ENCODE data around the gene CGNL1.

The CGNL1 gene

DNA sequence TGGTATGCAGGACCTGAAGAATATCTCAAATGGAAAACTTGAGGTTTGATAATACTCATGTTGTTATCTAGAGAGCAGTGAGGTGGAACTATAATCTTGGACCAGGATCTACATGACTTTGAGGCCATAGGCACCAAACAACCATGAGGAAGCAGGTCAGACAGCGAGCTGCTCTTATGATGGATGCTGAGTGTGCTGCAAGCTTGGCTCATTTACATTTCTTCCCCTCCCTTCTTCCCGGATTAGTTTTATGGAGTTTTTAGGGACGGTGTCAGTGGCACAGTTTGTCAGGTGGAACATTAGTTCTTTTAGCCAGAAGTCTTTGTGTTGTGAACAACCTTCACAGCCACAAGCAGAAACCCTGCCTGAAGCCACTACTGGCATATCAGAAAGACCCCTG is 207.4 kb downstream of the CGNL1 start:
- Histone ChIP-seq H3K4me3 (ENCODE audit: low read length) (no peak overlapping the region), H3K9me2 (replicated peaks; ENCODE audit: insufficient read depth, low read length) (no peaks in the 10 kb centered on the region), H3K36me3 (replicated peaks; ENCODE audit: insufficient read depth, low read length) (no peaks in the 10 kb centered on the region), H2AFZ (ENCODE audit: low read length) (no peak overlapping the region), H3K4me2 (ENCODE audit: low read depth, low read length) (no peak overlapping the region), H3F3A (ENCODE audit: insufficient read depth, low read length) (no peaks in the 10 kb centered on the region), H3K27ac (ENCODE audit: low read length) (no peak overlapping the region), H3K4me1 (ENCODE audit: low read length) (no peaks in the 10 kb centered on the region), H3K9ac (ENCODE audit: low read length) (no peak overlapping the region), H4K20me1 (ENCODE audit: insufficient read depth, low read length) (no peaks in the 10 kb centered on the region), H3K27me3 (replicated peaks; ENCODE audit: insufficient read depth, low read length) (no peaks in the 10 kb centered on the region), H3K9me3 (replicated peaks; ENCODE audit: insufficient read depth, low read length) (no peaks in the 10 kb centered on the region), H3K79me2 (ENCODE audit: low read length) (no peaks in the 10 kb centered on the region)
- no peak for TF ChIP-seq EZH2 (optimal IDR thresholded peaks at IDR 0.05; ENCODE audit: low read depth, low read length)
- TF ChIP-seq, protein P1, sequence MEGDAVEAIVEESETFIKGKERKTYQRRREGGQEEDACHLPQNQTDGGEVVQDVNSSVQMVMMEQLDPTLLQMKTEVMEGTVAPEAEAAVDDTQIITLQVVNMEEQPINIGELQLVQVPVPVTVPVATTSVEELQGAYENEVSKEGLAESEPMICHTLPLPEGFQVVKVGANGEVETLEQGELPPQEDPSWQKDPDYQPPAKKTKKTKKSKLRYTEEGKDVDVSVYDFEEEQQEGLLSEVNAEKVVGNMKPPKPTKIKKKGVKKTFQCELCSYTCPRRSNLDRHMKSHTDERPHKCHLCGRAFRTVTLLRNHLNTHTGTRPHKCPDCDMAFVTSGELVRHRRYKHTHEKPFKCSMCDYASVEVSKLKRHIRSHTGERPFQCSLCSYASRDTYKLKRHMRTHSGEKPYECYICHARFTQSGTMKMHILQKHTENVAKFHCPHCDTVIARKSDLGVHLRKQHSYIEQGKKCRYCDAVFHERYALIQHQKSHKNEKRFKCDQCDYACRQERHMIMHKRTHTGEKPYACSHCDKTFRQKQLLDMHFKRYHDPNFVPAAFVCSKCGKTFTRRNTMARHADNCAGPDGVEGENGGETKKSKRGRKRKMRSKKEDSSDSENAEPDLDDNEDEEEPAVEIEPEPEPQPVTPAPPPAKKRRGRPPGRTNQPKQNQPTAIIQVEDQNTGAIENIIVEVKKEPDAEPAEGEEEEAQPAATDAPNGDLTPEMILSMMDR (IDR thresholded peaks at IDR 0.05; ENCODE audit: low read length): no peak
- TF ChIP-seq EZH2phosphoT487 (IDR thresholded peaks at IDR 0.05; ENCODE audit: low read length): no peak
- no peak for DNase-seq

DNA sequence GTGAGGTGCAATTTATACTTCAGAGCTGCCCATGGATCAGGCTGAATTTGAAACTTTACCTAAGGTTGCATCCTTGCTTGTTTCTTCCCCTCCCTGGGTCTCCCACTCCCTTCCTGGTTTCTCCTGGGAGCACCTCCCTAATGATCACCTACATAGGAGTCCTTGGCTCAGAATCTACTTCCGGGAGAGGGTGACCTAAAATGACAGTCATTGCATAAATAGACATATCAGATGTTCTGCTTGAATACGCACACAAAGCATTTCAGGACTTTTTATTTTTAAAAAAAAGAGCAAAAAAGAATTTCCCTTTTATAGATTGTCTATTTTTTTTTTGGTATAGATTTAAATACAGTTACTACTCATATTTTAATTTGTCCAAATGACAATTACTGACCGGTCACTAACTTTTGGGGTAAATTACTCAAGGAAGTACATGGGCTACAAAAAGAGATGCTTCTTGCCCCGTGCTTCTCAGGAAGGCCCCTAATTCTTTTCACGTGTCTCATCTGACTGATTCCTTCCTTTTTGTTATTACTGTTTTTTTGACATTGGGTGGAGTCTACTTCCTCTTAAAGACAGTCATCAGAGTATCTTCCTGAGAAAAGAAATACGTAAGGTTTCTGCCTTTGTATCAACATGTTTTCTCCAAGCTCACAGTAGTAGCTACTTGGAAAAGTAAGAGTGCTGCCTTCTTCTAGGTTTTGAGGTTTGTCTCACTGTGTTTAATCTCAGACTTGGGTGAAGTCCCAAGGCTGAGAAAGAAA is 210.5 kb downstream of the CGNL1 start:
- no peaks in the 10 kb centered on the region for H3K9me2 ChIP-seq (replicated peaks; ENCODE audit: insufficient read depth, low read length)
- H3K4me2 ChIP-seq (ENCODE audit: low read depth, low read length): no peak overlapping the region
- H3K4me3 ChIP-seq (ENCODE audit: low read length): no peak overlapping the region
- no peaks in the 10 kb centered on the region for H3K36me3 ChIP-seq (replicated peaks; ENCODE audit: insufficient read depth, low read length)
- no peaks in the 10 kb centered on the region for H3K9me3 ChIP-seq (replicated peaks; ENCODE audit: insufficient read depth, low read length)
- H3K9ac ChIP-seq (ENCODE audit: low read length): no peak overlapping the region
- H3K79me2 ChIP-seq (ENCODE audit: low read length): no peaks in the 10 kb centered on the region
- no peak overlapping the region for H2AFZ ChIP-seq (ENCODE audit: low read length)
- no peaks in the 10 kb centered on the region for H3F3A ChIP-seq (ENCODE audit: insufficient read depth, low read length)
- no peaks in the 10 kb centered on the region for H4K20me1 ChIP-seq (ENCODE audit: insufficient read depth, low read length)
- no peaks in the 10 kb centered on the region for H3K4me1 ChIP-seq (ENCODE audit: low read length)
- TF ChIP-seq, protein P1 (IDR thresholded peaks at IDR 0.05; ENCODE audit: low read length): no peak
- no peak for TF ChIP-seq EZH2 (optimal IDR thresholded peaks at IDR 0.05; ENCODE audit: low read depth, low read length)
- no peak for TF ChIP-seq EZH2phosphoT487 (IDR thresholded peaks at IDR 0.05; ENCODE audit: low read length)
- H3K27me3 ChIP-seq (replicated peaks; ENCODE audit: insufficient read depth, low read length): no peaks in the 10 kb centered on the region
- DNase-seq: no peak
- no peak overlapping the region for H3K27ac ChIP-seq (ENCODE audit: low read length)

DNA sequence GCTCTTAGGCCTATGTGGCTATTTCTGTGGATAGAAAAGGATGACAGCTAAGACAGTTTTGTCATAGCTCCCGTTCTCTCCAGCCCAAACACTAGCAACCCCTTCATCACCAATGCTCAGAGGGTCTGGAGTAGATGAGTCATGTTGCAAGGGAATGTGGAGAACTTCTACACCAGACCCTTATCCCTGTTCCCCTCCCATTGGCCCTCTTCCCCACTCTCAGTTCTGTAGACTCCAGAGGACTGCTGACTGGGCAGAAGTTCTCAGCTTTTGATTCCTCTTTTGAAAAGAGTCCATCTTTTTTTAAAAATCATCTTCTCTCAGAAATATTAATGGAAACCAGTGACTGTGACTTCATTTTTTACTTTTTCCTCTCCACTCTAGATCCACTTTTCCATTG is 213.0 kb downstream of the CGNL1 start:
- no peak overlapping the region for H3K9ac ChIP-seq (ENCODE audit: low read length)

DNA sequence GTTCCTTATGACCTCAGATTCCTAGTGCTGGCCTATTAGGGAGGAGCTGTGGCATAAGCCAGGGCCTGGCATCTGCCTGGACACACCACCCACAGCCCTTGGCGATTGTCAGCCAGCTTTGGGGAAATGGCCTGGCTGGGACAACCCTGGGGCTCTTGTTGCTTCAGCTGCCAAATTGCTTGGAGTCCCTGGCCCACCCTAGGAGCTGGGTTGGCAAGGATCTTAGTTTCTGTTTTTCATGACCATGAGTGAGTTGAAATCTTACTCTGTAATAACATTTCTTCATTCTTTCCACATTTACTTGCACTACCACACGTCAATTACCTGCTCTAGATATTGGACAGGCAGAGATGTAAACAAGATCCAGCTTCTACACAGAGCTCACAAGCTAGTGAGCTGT is 213.4 kb downstream of the CGNL1 start:
- H3K9ac ChIP-seq (ENCODE audit: low read length): no peak overlapping the region
- H3K36me3 ChIP-seq (replicated peaks; ENCODE audit: insufficient read depth, low read length): no peaks in the 10 kb centered on the region
- DNase-seq: no peak
- no peak overlapping the region for H3K27ac ChIP-seq (ENCODE audit: low read length)
- TF ChIP-seq, protein P1 (IDR thresholded peaks at IDR 0.05; ENCODE audit: low read length): no peak
- TF ChIP-seq EZH2phosphoT487 (IDR thresholded peaks at IDR 0.05; ENCODE audit: low read length) (no peak), EZH2 (optimal IDR thresholded peaks at IDR 0.05; ENCODE audit: low read depth, low read length) (no peak)
- no peaks in the 10 kb centered on the region for H3K79me2 ChIP-seq (ENCODE audit: low read length)
- no peaks in the 10 kb centered on the region for H4K20me1 ChIP-seq (ENCODE audit: insufficient read depth, low read length)
- H3K27me3 ChIP-seq (replicated peaks; ENCODE audit: insufficient read depth, low read length): no peaks in the 10 kb centered on the region
- no peaks in the 10 kb centered on the region for H3K9me2 ChIP-seq (replicated peaks; ENCODE audit: insufficient read depth, low read length)
- H3F3A ChIP-seq (ENCODE audit: insufficient read depth, low read length): no peaks in the 10 kb centered on the region
- no peak overlapping the region for H3K4me2 ChIP-seq (ENCODE audit: low read depth, low read length)
- no peaks in the 10 kb centered on the region for H3K4me1 ChIP-seq (ENCODE audit: low read length)
- no peak overlapping the region for H2AFZ ChIP-seq (ENCODE audit: low read length)
- no peak overlapping the region for H3K4me3 ChIP-seq (ENCODE audit: low read length)
- H3K9me3 ChIP-seq (replicated peaks; ENCODE audit: insufficient read depth, low read length): no peaks in the 10 kb centered on the region

More for the DNA sequence above, 213.0 kb downstream of the CGNL1 start:
- Histone ChIP-seq H3K36me3 (replicated peaks; ENCODE audit: insufficient read depth, low read length) (no peaks in the 10 kb centered on the region), H3K9me3 (replicated peaks; ENCODE audit: insufficient read depth, low read length) (no peaks in the 10 kb centered on the region), H3K79me2 (ENCODE audit: low read length) (no peaks in the 10 kb centered on the region), H2AFZ (ENCODE audit: low read length) (no peak overlapping the region), H3K4me1 (ENCODE audit: low read length) (no peaks in the 10 kb centered on the region), H3K4me3 (ENCODE audit: low read length) (no peak overlapping the region), H3K9me2 (replicated peaks; ENCODE audit: insufficient read depth, low read length) (no peaks in the 10 kb centered on the region), H3K4me2 (ENCODE audit: low read depth, low read length) (no peak overlapping the region), H4K20me1 (ENCODE audit: insufficient read depth, low read length) (no peaks in the 10 kb centered on the region), H3F3A (ENCODE audit: insufficient read depth, low read length) (no peaks in the 10 kb centered on the region), H3K27me3 (replicated peaks; ENCODE audit: insufficient read depth, low read length) (no peaks in the 10 kb centered on the region), H3K27ac (ENCODE audit: low read length) (no peak overlapping the region)
- no peak for TF ChIP-seq EZH2phosphoT487 (IDR thresholded peaks at IDR 0.05; ENCODE audit: low read length)
- TF ChIP-seq EZH2 (optimal IDR thresholded peaks at IDR 0.05; ENCODE audit: low read depth, low read length): no peak
- DNase-seq: no peak
